ENCODE measurements around the gene NAGK.
A peak's percentile ranks its signal among the peaks of the same experiment; 100 is the strongest.
"Not testable (repeated sequence)": the region's sequence is repeated elsewhere in the genome, so short reads cannot be mapped to it uniquely, and the experiment has no call there.

Gene NAGK

GRCh38 chr2:71068218-71069035 lies at the start of gene NAGK:
Gene NAGK (plus strand): TSS chr2:71068648. CDS start chr2:71068684, 36 bp downstream.
- DNase-seq: peak; percentile 94

- DNase-seq: not testable (repeated sequence)
Measured at GRCh38 chr2:71019989-71020388, 48.5 kb upstream of the NAGK start.

GRCh38 chr2:71021394-71021793 lies 47.1 kb upstream of the NAGK start:
- not testable (repeated sequence) for DNase-seq

GRCh38 chr2:71023553-71024243 lies 44.8 kb upstream of the NAGK start:
- not testable (repeated sequence) for DNase-seq

GRCh38 chr2:71036296-71036695 lies 32.2 kb upstream of the NAGK start:
- DNase-seq: not testable (repeated sequence)

GRCh38 chr2:71042287-71042686 lies 26.2 kb upstream of the NAGK start:
- DNase-seq: no peak

GRCh38 chr2:71043531-71044407 lies 24.7 kb upstream of the NAGK start:
- DNase-seq: no peak

GRCh38 chr2:71045151-71045550 lies 23.3 kb upstream of the NAGK start:
- DNase-seq: no peak

- DNase-seq: no peak
Measured at GRCh38 chr2:71045865-71046548, 22.4 kb upstream of the NAGK start.

GRCh38 chr2:71048096-71048495 lies 20.4 kb upstream of the NAGK start:
- no peak for DNase-seq

GRCh38 chr2:71049704-71050360 lies 18.6 kb upstream of the NAGK start:
- DNase-seq: not testable (repeated sequence)

GRCh38 chr2:71055206-71055740 lies 13.2 kb upstream of the NAGK start:
- not testable (repeated sequence) for DNase-seq

GRCh38 chr2:71060211-71060610 lies 8.2 kb upstream of the NAGK start:
- no peak for DNase-seq

GRCh38 chr2:71060871-71061270 lies 7.6 kb upstream of the NAGK start:
- no peak for DNase-seq

GRCh38 chr2:71063216-71063615 lies 5.2 kb upstream of the NAGK start:
- DNase-seq: no peak

- no peak for DNase-seq
Measured at GRCh38 chr2:71064110-71064611, 4.3 kb upstream of the NAGK start.

GRCh38 chr2:71064754-71065621 lies 3.5 kb upstream of the NAGK start:
- peak; percentile 11 for DNase-seq

- no peak for DNase-seq
Measured at GRCh38 chr2:71066856-71067255, 1.6 kb upstream of the NAGK start.

- DNase-seq: no peak
Measured at GRCh38 chr2:71067567-71068217, 756 bp upstream of the NAGK start.

GRCh38 chr2:71069376-71069775 lies 928 bp downstream of the NAGK start:
- no peak for DNase-seq

All from GDM1 (cell line).